HepG2 (cell line): ENCODE measurements around the gene PUDP. TPM values are rescaled to one million over a fixed set of nuclear protein-coding genes. Genes with fewer than 3 reads are reported as not detected.
"Not testable (repeated sequence)": the region's sequence is repeated elsewhere in the genome, so short reads cannot be mapped to it uniquely, and the experiment has no call there.

Source experiments
- ATAC-seq: fragments of 200-7000 bp; cut with Tn5 transposase; 3 replicates; pipeline ENCODE4 v1.9.1; 2020; ENCODE audit warnings: mild to moderate bottlenecking, moderate library complexity
- BruUV-seq: library from RNA; stranded (reverse); fragments of 400-500 nt; replicated peaks from 2 replicates; lab custom pipeline; 2021; lab: Mats Ljungman, UMichigan
- CTCF ChIA-PET: fragments of 300-600 bp; formaldehyde crosslinking; extraction: SDS; loops from one replicate; lab custom pipeline; 2021; ENCODE audit warnings: low total read pairs, inconsistent platforms, low intra/inter-chr PET ratio; lab: Yijun Ruan, JAX
- POLR2A ChIA-PET: fragments of 350-600 bp; sonication (Branson Sonifier 250); formaldehyde crosslinking; loops from one replicate; lab custom pipeline; 2020; ENCODE audit warnings: antibody characterized with exemption, inconsistent platforms; lab: Yijun Ruan, JAX
- DNase-seq: peaks from one replicate; pipeline ENCODE4 v3.0.0-alpha.2; 2015; ENCODE audit warnings: low spot score
- FAIRE-seq: peaks from 3 replicates; lab custom pipeline; 2011; peaks lifted over from hg19 to GRCh38; lab: Jason Lieb, UNC
- H2AFZ ChIP-seq: one replicate; pipeline ENCODE4 v1.6.1; 2011; ENCODE audit warnings: low read length, inconsistent platforms
- H3K27ac ChIP-seq: fragments of 300-600 bp; 3 replicates; pipeline ENCODE4 v1.8.0; 2011; ENCODE audit warnings: mixed run types, mild to moderate bottlenecking, mixed read lengths, low read length, inconsistent platforms; ENCODE audit not compliant: insufficient read depth; ENCODE audit errors: extremely low read length
- H3K27me3 ChIP-seq, 2 experiments: fragments of 200-600 bp in 1 of 2; 2 replicates in 1 of 2; 3 replicates in 1 of 2; pipeline versions ENCODE4 v1.6.0 to v1.8.0; 2011; ENCODE audit warnings: low read length in 2 of 2, mild to moderate bottlenecking in 2 of 2, moderate library complexity in 2 of 2, inconsistent platforms in 1 of 2; ENCODE audit not compliant: insufficient read depth in 2 of 2, control insufficient read depth in 1 of 2
- H3K36me3 ChIP-seq, 2 experiments: fragments of 200-600 bp in 1 of 2; replicated peaks in 1 of 2; 2 replicates in 1 of 2; 3 replicates in 1 of 2; pipeline versions ENCODE4 v1.5.1 to v1.8.0; 2011; ENCODE audit warnings: low read length in 2 of 2, inconsistent platforms in 1 of 2; ENCODE audit not compliant: insufficient read depth in 2 of 2, control insufficient read depth in 1 of 2
- H3K4me1 ChIP-seq: 2 replicates; pipeline ENCODE4 v1.5.1; 2012; ENCODE audit warnings: low read length, inconsistent platforms; ENCODE audit not compliant: insufficient read depth
- H3K4me2 ChIP-seq: 2 replicates; pipeline ENCODE4 v1.6.0; 2011; ENCODE audit warnings: low read depth, low read length, inconsistent platforms
- H3K4me3 ChIP-seq, 3 experiments: fragments of 200-600 bp in 1 of 3; sonication (generic), shearing (Covaris generic) in 1 of 3; replicated peaks in 1 of 3; 2 replicates each; pipeline ENCODE4 v1.5.1; 2011 to 2016; ENCODE audit warnings: low read length in 3 of 3, inconsistent platforms in 2 of 3, low read depth in 2 of 3, mild to moderate bottlenecking in 2 of 3, control low read depth in 1 of 3, mixed read lengths in 1 of 3; ENCODE audit not compliant: insufficient read depth in 1 of 3
- H3K79me2 ChIP-seq: one replicate; pipeline ENCODE4 v1.6.1; 2011; ENCODE audit warnings: low read length, inconsistent platforms; ENCODE audit not compliant: insufficient read depth
- H3K9ac ChIP-seq: 2 replicates; pipeline ENCODE4 v1.6.0; 2011; ENCODE audit warnings: mild to moderate bottlenecking, low read depth, low read length, inconsistent platforms; ENCODE audit not compliant: insufficient read depth
- H3K9me3 ChIP-seq: 2 replicates; pipeline ENCODE4 v1.5.1; 2012; ENCODE audit warnings: mild to moderate bottlenecking, low read length
- H4K20me1 ChIP-seq: 2 replicates; pipeline ENCODE4 v1.6.0; 2011; ENCODE audit warnings: inconsistent platforms, mild to moderate bottlenecking, low read length, moderate library complexity; ENCODE audit not compliant: insufficient read depth
- GMEB1 ChIP-seq: sonication (generic); formaldehyde crosslinking; IDR thresholded peaks from 2 replicates; pipeline ENCODE4 v1.5.1; 2020; ENCODE audit warnings: missing genetic modification reagents, mild to moderate bottlenecking, borderline replicate concordance
- GPN1 ChIP-seq: sonication (generic); formaldehyde crosslinking; IDR thresholded peaks from 2 replicates; pipeline ENCODE4 v1.5.1; 2020; ENCODE audit warnings: missing genetic modification reagents, borderline replicate concordance
- HMGXB3 ChIP-seq: sonication (generic); formaldehyde crosslinking; IDR thresholded peaks from 2 replicates; pipeline ENCODE4 v1.4.0; 2020; ENCODE audit warnings: missing genetic modification reagents, borderline replicate concordance
- MLXIP ChIP-seq: sonication (generic); formaldehyde crosslinking; IDR thresholded peaks from 2 replicates; pipeline ENCODE4 v1.9.0; 2021; ENCODE audit warnings: missing genetic modification reagents, borderline replicate concordance
- TARDBP ChIP-seq: sonication (generic); formaldehyde crosslinking; IDR thresholded peaks from 2 replicates; pipeline ENCODE4 v1.8.0; 2022; ENCODE audit warnings: mild to moderate bottlenecking, missing genetic modification reagents
- ZNF34 ChIP-seq: sonication (generic); formaldehyde crosslinking; IDR thresholded peaks from 2 replicates; pipeline ENCODE4 v1.4.0; 2020; ENCODE audit warnings: mild to moderate bottlenecking, missing genetic modification reagents, borderline replicate concordance
- ZNF775 ChIP-seq: sonication (generic); formaldehyde crosslinking; IDR thresholded peaks from 2 replicates; pipeline ENCODE4 v1.4.0; 2020; ENCODE audit warnings: missing genetic modification reagents, mild to moderate bottlenecking, moderate library complexity, borderline replicate concordance
- WGBS: methylation state at CpG from one replicate; pipeline ENCODE4 v1.1.6; 2017; ENCODE audit warnings: low lambda C conversion rate; 5-methylcytosine and 5-hydroxymethylcytosine counted together
- in situ Hi-C: cut with HindIII; loops from 2 replicates; pipeline ENCODE4 v1.10.0; 2017; ENCODE audit warnings: low pct_unique_long_range_greater_than_20kb; ENCODE audit not compliant: extremely low pct_ligation_motif_present
- intact Hi-C: fragments of 100-400 bp; cut with micrococcal nuclease; formaldehyde crosslinking; loops from one replicate; pipeline ENCODE4 v1.10.0; 2022; ENCODE audit not compliant: unreplicated experiment
- polyA plus RNA-seq, 8 experiments: library from polyadenylated mRNA; depleted of rRNA in 3 of 8; stranded (reverse) in 7 of 8; unstranded in 1 of 8; fragments of >200 nt; fragmentation: Illumina TruSeq in 4 of 8; extraction: Trizol in 4 of 8; gene quantifications; 2 replicates each; pipeline versions ENCODE4 v1.2.1 to v1.2.3, GENCODE V29; 2011 to 2016; ENCODE audit warnings: low read depth in 4 of 8, missing spikeins in 1 of 8, mixed read lengths in 1 of 8; ENCODE audit not compliant: insufficient read depth in 1 of 8
- total RNA-seq, 5 experiments: library from RNA; depleted of rRNA; stranded (reverse); fragments of >200 nt; fragmentation: Illumina TruSeq; extraction: Trizol; gene quantifications; 2 replicates each; pipeline ENCODE4 v1.2.3, GENCODE V29; 2016; ENCODE audit warnings: low read depth in 1 of 5

The PUDP gene
- total and polyA plus RNA-seq, 2 of the 13 experiments (the other 11 are each of a cell fraction or from before 2014, with no cell fraction given): 7.5 to 23.5 TPM

- no peak for TF ChIP-seq GMEB1 (CRISPR knock-in tag)
- TF ChIP-seq ZNF775 (CRISPR knock-in tag): no peak
Measured at GRCh38 chrX:7100022-7100421, 47.9 kb downstream of the PUDP start (continued).

- FAIRE-seq, intact Hi-C loops, H3K27me3 ChIP-seq, H3K27ac ChIP-seq, H3K79me2 ChIP-seq, CTCF ChIA-PET, H3K4me1 ChIP-seq, ATAC-seq, H2AFZ ChIP-seq, H3K4me3 ChIP-seq, H3K4me2 ChIP-seq, H3K9ac ChIP-seq, POLR2A ChIA-PET, DNase-seq, H3K9me3 ChIP-seq, H4K20me1 ChIP-seq, H3K36me3 ChIP-seq, in situ Hi-C loops, BruUV-seq: not testable (repeated sequence)
- WGBS: no CpG with 5 or more reads among the region's 2 CpGs
Measured at GRCh38 chrX:7095657-7096056, 52.3 kb downstream of the PUDP start.

GRCh38 chrX:7093305-7093704 lies 54.6 kb downstream of the PUDP start:
- no peak overlapping the region for H3K9ac ChIP-seq
- no peak for DNase-seq
- no peaks in the 10 kb centered on the region for H4K20me1 ChIP-seq
- no CpG with 5 or more reads among the region's 6 CpGs for whole genome bisulfite sequencing
- intact Hi-C loops (no loop called here), in situ Hi-C loops (no loop called here)
- no peak overlapping the region for H3K4me3 ChIP-seq
- no peak overlapping the region for H2AFZ ChIP-seq
- ATAC-seq: no peak
- H3K4me1 ChIP-seq: peaks cover 12% of the 10 kb centered on the region
- no peaks in the 10 kb centered on the region for H3K79me2 ChIP-seq
- no peaks in the 10 kb centered on the region for H3K27me3 ChIP-seq
- ChIA-PET POLR2A (no interaction called here), CTCF (no interaction called here)
- FAIRE-seq: no peak
- H3K36me3 ChIP-seq: no peaks in the 10 kb centered on the region; a peak in 1 of 5 replicates
- no peaks in the 10 kb centered on the region for H3K9me3 ChIP-seq
- no peak overlapping the region for H3K4me2 ChIP-seq
- no peak overlapping the region for H3K27ac ChIP-seq
- no TSS peak for BruUV-seq
- no peak for TF ChIP-seq GPN1
- no peak for TF ChIP-seq ZNF34 (CRISPR knock-in tag)
- no peak for TF ChIP-seq HMGXB3
- TF ChIP-seq TARDBP (CRISPR knock-in tag): no peak
- TF ChIP-seq MLXIP (CRISPR knock-in tag): no peak
